ENCODE data around the gene NKTR.

NKTR gene

GRCh38 chr3:42683875-42684598 lies 83.6 kb downstream of the NKTR start:
- FAIRE-seq: no peak

GRCh38 chr3:42684632-42685362 lies 84.3 kb downstream of the NKTR start:
- no peak for FAIRE-seq

- no peak for FAIRE-seq
These were observed 84.9 kb downstream of the NKTR start, which contains the start of gene KLHL40 for GRCh38 chr3:42685363-42685881. Gene KLHL40 (plus strand): TSS chr3:42685537. CDS start chr3:42685619, 82 bp downstream.

GRCh38 chr3:42685891-42686820 lies 85.7 kb downstream of the NKTR start:
- no peak for FAIRE-seq

- FAIRE-seq: no peak
These were observed 86.6 kb downstream of the NKTR start for GRCh38 chr3:42686832-42687650.

GRCh38 chr3:42688016-42688415 lies 87.5 kb downstream of the NKTR start:
- no peak for FAIRE-seq

- FAIRE-seq: no peak
These were observed 88.3 kb downstream of the NKTR start for GRCh38 chr3:42688487-42689420.

- no peak for FAIRE-seq
These were observed 89.0 kb downstream of the NKTR start for GRCh38 chr3:42689421-42690014.

- FAIRE-seq: no peak
These were observed 89.7 kb downstream of the NKTR start for GRCh38 chr3:42690191-42690590.

- FAIRE-seq: no peak
These were observed 90.5 kb downstream of the NKTR start for GRCh38 chr3:42690766-42691680.

- no peak for FAIRE-seq
These were observed 91.6 kb downstream of the NKTR start for GRCh38 chr3:42691816-42692666.

GRCh38 chr3:42692667-42693529 lies 92.4 kb downstream of the NKTR start:
- no peak for FAIRE-seq

- FAIRE-seq: no peak
These were observed 93.0 kb downstream of the NKTR start for GRCh38 chr3:42693530-42693930.

- FAIRE-seq: no peak
These were observed 93.9 kb downstream of the NKTR start for GRCh38 chr3:42694366-42694765.

GRCh38 chr3:42696356-42697288 lies 96.1 kb downstream of the NKTR start:
- no peak for FAIRE-seq
